Measurements from ENCODE around the gene APEX1.
"Not testable (repeated sequence)": the region's sequence is repeated elsewhere in the genome, so short reads cannot be mapped to it uniquely, and the experiment has no call there.

Gene APEX1

DNA sequence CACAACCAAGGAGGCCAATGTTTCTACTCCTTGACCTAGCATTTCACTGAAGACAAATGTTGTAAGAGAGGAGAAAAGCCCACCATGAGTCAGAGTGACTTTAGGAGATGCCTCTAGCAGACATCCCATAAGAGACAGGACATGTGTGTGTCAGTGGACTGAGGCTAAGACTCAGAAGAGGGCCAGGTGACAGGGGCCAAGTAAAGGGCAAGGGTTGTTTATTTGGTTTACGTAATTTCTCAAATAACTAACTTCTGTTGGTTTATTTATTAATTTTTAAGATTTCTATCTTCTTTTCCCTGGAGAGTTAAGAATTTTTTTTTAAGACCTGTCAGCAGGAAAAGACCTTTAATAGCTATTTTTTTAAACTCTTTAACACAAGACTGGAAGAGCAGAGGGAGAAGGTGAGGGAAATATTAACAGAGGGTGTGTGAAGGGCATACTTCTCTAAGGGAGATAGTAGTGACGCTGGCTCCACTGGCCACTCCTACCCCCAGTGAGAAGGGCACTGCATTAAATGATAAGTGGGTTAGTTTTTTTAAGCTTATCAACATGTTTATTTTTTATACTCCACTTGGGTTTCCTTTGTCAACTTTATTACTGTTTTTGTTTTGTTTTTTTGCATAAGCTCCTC lies 17.6 kb downstream of the APEX1 start:
- DNase-seq (ENCODE audit: low read depth) = no peak

DNA sequence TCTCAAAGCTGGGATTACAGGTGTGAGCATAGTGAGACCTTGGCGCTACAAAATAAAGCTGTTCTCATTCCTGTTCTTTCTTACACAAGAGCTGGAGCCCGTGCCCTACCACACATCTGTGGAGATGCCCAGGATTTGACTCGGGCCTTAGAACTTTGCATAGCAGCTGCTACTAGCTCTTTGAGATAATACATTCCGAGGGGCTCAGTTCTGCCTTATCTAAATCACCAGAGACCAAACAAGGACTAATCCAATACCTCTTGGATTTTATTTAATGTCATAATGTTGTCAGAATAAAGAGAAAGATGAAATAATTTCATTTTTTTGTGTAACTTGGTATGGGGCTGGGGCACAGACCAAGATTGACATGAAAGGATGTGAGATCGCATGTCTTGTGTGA lies 21.8 kb downstream of the APEX1 start:
- DNase-seq (ENCODE audit: low read depth) = no peak

GRCh38 chr14:20477211-20477876 lies 22.3 kb downstream of the APEX1 start:
- no peak for DNase-seq (ENCODE audit: low read depth)

GRCh38 chr14:20478894-20479293 lies 23.9 kb downstream of the APEX1 start:
- DNase-seq (ENCODE audit: low read depth) = no peak

DNA sequence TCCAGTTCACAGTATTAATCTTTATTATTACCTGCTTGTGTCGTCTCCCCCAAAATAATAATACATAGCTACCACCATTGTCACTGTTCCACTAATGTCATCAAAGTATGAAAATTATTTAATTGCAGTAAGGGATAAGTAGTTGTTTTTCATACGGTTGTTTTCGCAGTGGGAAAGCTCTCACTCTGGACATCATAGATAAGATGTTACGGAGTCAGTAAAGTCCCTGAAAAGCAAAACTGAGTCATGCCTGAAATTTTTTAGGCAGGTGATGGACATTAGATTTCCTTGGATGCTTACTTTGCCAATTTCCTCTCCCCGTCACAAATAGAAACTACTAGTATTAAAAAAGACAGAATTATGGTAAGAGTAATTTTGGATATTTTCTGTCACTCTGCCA lies 27.4 kb downstream of the APEX1 start:
- no peak for DNase-seq (ENCODE audit: low read depth)

DNA sequence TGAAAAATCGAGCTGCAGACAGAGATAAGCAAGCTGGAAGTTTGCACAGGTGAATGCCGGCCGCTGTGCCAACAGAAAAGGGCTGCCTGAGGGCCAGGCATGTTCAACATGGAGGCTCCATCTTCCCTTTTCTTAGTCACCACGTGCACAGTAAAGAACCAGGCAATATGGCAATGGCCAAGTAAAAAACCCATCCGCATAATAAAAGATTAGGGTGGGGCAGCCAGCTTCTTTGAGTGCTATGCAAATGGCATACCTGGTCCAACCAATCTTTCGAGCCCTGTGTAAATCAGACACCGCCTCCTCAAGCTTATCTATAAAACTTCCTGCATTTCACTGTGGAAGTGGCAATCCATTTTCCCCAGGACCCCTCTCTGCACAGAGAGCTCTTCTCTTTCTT lies 30.9 kb downstream of the APEX1 start:
- no peak for DNase-seq (ENCODE audit: low read depth)

- DNase-seq (ENCODE audit: low read depth) = no peak
Observed at GRCh38 chr14:20486684-20487395, 31.8 kb downstream of the APEX1 start.

GRCh38 chr14:20487396-20487725 lies 32.3 kb downstream of the APEX1 start:
- no peak for DNase-seq (ENCODE audit: low read depth)

GRCh38 chr14:20489093-20489994 lies 34.3 kb downstream of the APEX1 start:
- no peak for DNase-seq (ENCODE audit: low read depth)

- no peak for DNase-seq (ENCODE audit: low read depth)
Observed at GRCh38 chr14:20490563-20490962, 35.5 kb downstream of the APEX1 start.

- no peak for DNase-seq (ENCODE audit: low read depth)
Observed at GRCh38 chr14:20492486-20492885, 37.5 kb downstream of the APEX1 start.

DNA sequence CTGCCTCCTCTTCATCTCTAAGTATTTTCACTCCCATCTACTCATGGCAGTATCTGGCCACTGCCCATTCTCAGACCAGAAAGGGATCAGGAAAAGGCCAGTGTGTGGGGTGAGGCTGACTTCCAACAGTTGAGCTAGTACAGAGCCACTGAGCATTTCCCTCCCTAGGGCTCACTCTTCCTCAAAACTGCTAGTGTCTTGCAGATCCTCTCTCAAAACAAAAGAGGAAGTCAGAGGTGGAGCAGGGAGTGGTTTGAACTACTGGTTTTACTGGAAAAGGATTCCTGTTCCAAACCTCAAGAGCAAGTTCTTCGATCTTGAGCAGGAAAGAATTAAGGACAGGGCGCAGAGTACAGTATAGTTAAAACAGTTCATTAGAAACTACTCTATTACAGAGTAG lies 38.6 kb downstream of the APEX1 start:
- DNase-seq (ENCODE audit: low read depth) = no peak

DNA sequence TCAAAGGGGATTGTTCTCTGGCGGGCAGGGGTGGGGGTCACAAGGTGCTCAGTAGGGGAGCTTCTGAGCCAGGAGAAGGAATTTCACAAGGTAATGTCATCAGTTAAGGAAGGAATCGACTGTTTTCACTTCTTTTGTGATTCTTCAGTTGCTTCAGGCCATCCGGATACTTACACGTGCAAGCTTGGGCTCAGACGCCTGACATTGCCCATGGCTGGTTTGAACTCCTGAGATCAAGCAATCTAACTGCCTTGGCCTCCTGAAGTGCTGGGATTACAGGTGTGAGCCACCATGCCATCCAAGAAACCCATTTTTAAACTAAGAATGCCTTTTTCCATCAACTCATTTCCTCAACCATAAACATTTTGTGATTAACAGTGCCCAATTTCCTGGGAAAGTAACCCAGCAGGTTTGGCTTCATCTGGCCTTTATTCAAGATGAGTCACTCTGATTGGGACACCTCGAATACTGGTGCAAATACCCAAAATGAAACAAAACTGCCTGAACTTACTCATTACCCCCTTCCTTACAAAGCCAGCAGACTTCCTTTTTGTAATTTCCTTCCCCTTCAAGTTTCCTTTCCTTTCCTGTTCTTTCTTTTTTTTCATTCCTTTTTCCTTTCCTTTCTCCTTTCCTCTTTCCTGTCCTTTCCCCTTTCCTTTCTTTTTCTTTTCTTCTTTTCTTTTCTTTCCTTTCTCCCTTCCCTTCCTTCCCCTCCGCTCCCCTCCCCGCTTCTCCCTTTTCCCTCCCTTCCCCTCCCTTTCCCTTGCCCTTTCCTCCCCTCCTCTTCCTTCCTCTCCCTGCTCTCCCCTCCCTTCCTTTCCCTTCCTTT lies 40.1 kb downstream of the APEX1 start:
- DNase-seq (ENCODE audit: low read depth) = no peak

- no peak for DNase-seq (ENCODE audit: low read depth)
Observed at GRCh38 chr14:20498622-20499021, 43.6 kb downstream of the APEX1 start.

- DNase-seq (ENCODE audit: low read depth) = no peak
Observed at GRCh38 chr14:20499108-20499507, 44.1 kb downstream of the APEX1 start.

DNA sequence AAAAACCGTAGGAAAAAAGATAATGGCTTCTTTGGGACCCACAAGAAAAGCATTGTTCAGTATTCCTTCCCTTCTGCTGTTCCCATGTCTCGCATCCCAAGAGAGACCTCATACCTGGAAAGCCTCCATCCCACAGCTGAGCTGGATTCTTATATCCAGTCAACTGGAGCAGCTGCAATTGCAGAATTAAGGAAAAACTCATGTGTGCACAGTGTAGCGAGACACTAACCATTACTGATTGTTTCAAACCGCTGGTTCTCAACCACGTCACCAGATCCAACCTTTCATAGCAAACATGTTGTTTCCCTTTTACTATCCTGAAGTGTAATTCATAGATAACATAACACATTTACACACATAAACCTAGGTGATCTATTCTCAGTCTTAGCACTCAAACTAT lies 44.9 kb downstream of the APEX1 start:
- no peak for DNase-seq (ENCODE audit: low read depth)

GRCh38 chr14:20501346-20501745 lies 46.3 kb downstream of the APEX1 start:
- no peak for DNase-seq (ENCODE audit: low read depth)

DNA sequence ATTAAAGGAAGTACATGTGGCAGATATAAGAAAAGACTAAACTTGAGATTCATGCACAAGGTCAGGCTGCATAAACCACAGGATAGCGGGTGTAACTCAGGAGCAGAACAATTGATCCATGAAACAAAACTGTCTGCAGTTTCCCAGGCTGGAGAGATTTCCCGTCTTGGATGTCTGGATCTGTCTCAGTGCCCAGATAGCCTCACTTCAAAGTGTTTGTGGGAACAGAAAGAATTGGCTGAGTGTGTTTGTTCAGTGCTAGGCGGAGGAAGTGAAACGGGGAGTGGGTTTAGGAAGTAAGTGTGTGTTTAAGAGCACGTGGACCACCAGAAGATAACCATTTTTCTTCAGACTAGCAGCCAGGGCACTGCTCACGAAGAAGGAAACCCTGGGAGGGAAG lies 48.9 kb downstream of the APEX1 start:
- no peak for DNase-seq (ENCODE audit: low read depth)

DNA sequence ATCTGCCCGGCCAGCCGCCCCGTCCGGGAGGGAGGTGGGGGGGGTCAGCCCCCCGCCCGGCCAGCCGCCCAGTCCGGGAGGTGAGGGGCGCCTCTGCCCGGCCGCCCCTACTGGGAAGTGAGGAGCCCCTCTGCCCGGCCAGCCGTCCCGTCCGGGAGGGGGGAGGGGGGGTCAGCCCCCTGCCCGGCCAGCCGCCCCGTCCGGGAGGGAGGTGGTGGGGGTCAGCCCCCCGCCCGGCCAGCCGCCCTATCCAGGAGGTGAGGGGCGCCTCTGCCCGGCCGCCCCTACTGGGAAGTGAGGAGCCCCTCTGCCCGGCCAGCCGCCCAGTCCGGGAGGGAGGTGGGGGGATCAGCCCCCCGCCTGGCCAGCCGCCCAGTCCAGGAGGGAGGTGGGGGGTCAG lies 51.2 kb downstream of the APEX1 start:
- DNase-seq (ENCODE audit: low read depth) = not testable (repeated sequence)

DNA sequence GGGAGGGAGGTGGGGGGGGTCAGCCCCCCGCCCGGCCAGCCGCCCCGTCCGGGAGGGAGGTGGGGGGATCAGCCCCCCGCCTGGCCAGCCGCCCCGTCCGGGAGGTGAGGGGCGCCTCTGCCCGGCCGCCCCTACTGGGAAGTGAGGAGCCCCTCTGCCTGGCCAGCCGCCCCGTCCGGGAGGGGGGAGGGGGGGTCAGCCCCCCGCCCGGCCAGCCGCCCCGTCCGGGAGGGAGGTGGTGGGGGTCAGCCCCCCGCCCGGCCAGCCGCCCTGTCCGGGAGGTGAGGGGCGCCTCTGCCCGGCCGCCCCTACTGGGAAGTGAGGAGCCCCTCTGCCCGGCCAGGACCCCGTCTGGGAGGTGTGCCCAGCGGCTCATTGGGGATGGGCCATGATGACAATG lies 51.7 kb downstream of the APEX1 start:
- DNase-seq (ENCODE audit: low read depth) = not testable (repeated sequence)
